Esophagus muscularis mucosa (tissue), 4 donors: Measurements from ENCODE around the gene HEATR5A. TPM values are rescaled to one million over a fixed set of nuclear protein-coding genes. Genes with fewer than 3 reads are reported as not detected.

ENCODE experiments used
- DNase-seq: peaks from one replicate; pipeline ENCODE4 v3.0.0-alpha.2; 2017; ENCODE audit errors: extremely low spot score
- H3K27ac ChIP-seq, 4 donors: fragments of 200-600 bp; sonication (generic); replicated peaks in 1 of 4; 1 replicate in 3 of 4; 2 replicates in 1 of 4; pipeline ENCODE4 v1.5.1; 2016 to 2019; ENCODE audit warnings: mild to moderate bottlenecking in 1 of 4
- H3K27me3 ChIP-seq, 4 donors: fragments of 200-600 bp; sonication (generic); one replicate each; pipeline versions ENCODE4 v1.5.1 to v1.6.0; 2016 to 2019
- H3K36me3 ChIP-seq, 4 donors: fragments of 200-600 bp; sonication (generic); one replicate each; pipeline ENCODE4 v1.5.1; 2016 to 2019
- H3K4me1 ChIP-seq, 4 donors: fragments of 200-600 bp; sonication (generic); one replicate each; pipeline ENCODE4 v1.5.1; 2016 to 2019
- H3K4me3 ChIP-seq, 4 donors: fragments of 200-600 bp; sonication (generic); 1 replicate in 2 of 4; 2 replicates in 2 of 4; pipeline ENCODE4 v1.5.1; 2016 to 2019; ENCODE audit warnings: mild to moderate bottlenecking in 4 of 4, moderate library complexity in 1 of 4
- H3K9me3 ChIP-seq, 4 donors: fragments of 200-600 bp; sonication (generic); 1 replicate in 3 of 4; 2 replicates in 1 of 4; pipeline ENCODE4 v1.5.1; 2016 to 2019
- CTCF ChIP-seq, 3 experiments: fragments of 200-600 bp in 2 of 3; fragments of 450-650 bp in 1 of 3; sonication (generic) in 2 of 3; IDR thresholded peaks; one replicate each; pipeline ENCODE4 v1.5.1; 2017 to 2019; ENCODE audit warnings: antibody characterized with exemption in 3 of 3, mild to moderate bottlenecking in 2 of 3, moderate library complexity in 1 of 3
- EP300 ChIP-seq: sonication (generic); formaldehyde crosslinking; IDR thresholded peaks from one replicate; pipeline ENCODE4 v1.6.1; 2017; ENCODE audit warnings: antibody characterized with exemption
- POLR2A ChIP-seq: fragments of 450-650 bp; IDR thresholded peaks from one replicate; pipeline ENCODE4 v1.6.1; 2017; ENCODE audit warnings: antibody characterized with exemption, moderate library complexity, mild to moderate bottlenecking, low read depth
- POLR2AphosphoS5 ChIP-seq, 2 donors: sonication (generic); formaldehyde crosslinking; IDR thresholded peaks; one replicate each; pipeline ENCODE4 v1.6.1; 2017; ENCODE audit warnings: antibody characterized with exemption in 2 of 2
- WGBS: methylation state at CpG from one replicate; pipeline ENCODE4 v1.1.5; 2018; 5-methylcytosine and 5-hydroxymethylcytosine counted together
- intact Hi-C: fragments of 100-400 bp; cut with DNase I; formaldehyde crosslinking; loops from one replicate; pipeline ENCODE4 v1.15.1; 2023
- total RNA-seq, 4 donors: library from RNA; depleted of rRNA; stranded (reverse); fragments of >200 nt; gene quantifications; one replicate each; pipeline versions ENCODE4 v1.1.0 to v1.2.1, GENCODE V29; 2016

HEATR5A gene
- total RNA-seq, 4 donors from 2014 or later: 24.1 to 38.2 (median 28.2) TPM

- peak overlapping the region; percentile 89 to 95 (median 90) for H3K27ac ChIP-seq
- no peaks in the 10 kb centered on the region for H3K27me3 ChIP-seq
- H3K9me3 ChIP-seq: no peaks in the 10 kb centered on the region
- intact Hi-C loops: no loop called here
- 11% methylated on average over 9 of the region's 9 CpGs for WGBS
- H3K36me3 ChIP-seq: no peaks in the 10 kb centered on the region
- DNase-seq: no peak
- peak overlapping the region; percentile 82 to 98 (median 91) for H3K4me3 ChIP-seq
- TF ChIP-seq POLR2AphosphoS5 (IDR thresholded peaks at IDR 0.05) (no peak), CTCF (IDR thresholded peaks at IDR 0.05) (no peak), EP300 (no peak), POLR2A (no peak)
- peaks cover 21 to 55% (median 45%) of the 10 kb centered on the region in 4 donors for H3K4me1 ChIP-seq
Observed at GRCh38 chr14:31419179-31419966, 977 bp downstream of the HEATR5A start.

DNA sequence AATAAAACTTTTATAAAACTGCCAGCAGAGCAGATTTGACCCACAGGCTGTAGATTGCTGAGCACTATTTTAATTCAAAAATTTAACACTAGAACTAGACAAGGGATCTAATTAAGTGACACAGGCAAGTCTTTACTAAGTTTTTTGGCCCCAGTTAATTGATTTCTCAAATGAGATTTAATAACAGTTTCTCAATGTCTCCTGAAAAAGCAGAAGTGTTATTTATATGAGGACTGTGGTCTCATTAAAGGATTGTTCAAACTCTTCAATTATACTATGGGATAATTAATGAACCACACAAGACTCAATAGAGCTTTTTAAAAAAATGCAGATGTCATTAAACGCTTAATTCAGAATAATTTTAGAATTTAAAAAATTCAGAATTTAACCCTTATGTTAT, 1.9 kb downstream of the HEATR5A start:
- TF ChIP-seq EP300: no peak
- no peak for TF ChIP-seq POLR2A
- no peak for TF ChIP-seq POLR2AphosphoS5 (IDR thresholded peaks at IDR 0.05)
- TF ChIP-seq CTCF (IDR thresholded peaks at IDR 0.05): no peak
- Histone ChIP-seq H3K27ac (peak overlapping the region in 3 of 4 donors; percentile 31 to 91 (median 89)), H3K36me3 (no peaks in the 10 kb centered on the region), H3K4me3 (no peak overlapping the region), H3K27me3 (no peaks in the 10 kb centered on the region), H3K4me1 (peaks cover 27 to 63% (median 52%) of the 10 kb centered on the region in 4 donors), H3K9me3 (no peaks in the 10 kb centered on the region)
- 48% methylated on average over 1 of the region's 1 CpG for WGBS
- intact Hi-C loops: no loop called here
- DNase-seq: no peak

DNA sequence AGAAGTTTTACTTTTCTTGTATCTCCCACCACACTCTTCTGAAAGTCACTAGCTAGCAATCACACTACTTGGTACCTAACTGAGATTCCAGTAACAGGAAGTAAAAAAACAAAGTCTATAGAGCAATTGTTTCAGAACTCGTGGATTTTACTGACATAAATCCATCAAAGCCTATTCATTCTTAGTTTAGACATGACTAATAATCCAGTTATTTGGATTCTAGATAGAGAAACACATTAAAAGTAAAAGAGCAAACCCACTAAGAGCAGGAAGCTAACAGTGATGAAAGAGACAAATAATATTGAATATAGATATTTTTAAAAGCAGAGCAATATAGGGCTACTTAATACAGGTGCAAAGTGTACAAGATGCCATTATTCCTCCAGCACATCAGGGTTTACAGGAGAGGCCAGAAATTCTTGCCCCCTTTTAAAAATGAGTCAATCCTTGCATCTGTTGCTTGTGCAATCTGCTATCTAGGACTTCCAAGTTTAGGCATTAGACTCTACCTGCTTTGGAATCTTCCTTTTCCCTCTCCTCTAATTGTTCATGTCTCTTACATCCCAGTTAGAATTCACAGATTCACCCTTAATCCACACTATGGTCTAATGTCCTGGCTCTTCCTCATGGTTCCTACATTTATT, 6.0 kb downstream of the HEATR5A start:
- TF ChIP-seq EP300: no peak
- no peak for TF ChIP-seq POLR2AphosphoS5 (IDR thresholded peaks at IDR 0.05)
- no peak for TF ChIP-seq POLR2A
- TF ChIP-seq CTCF (IDR thresholded peaks at IDR 0.05): no peak
- no peaks in the 10 kb centered on the region for H3K9me3 ChIP-seq
- H3K4me3 ChIP-seq: no peak overlapping the region
- H3K27me3 ChIP-seq: no peaks in the 10 kb centered on the region
- intact Hi-C loops: no loop called here
- H3K27ac ChIP-seq: no peak overlapping the region
- WGBS: 29% methylated on average over 1 of the region's 1 CpG
- no peak for DNase-seq
- no peaks in the 10 kb centered on the region for H3K36me3 ChIP-seq
- peaks cover 34 to 74% (median 66%) of the 10 kb centered on the region in 4 donors for H3K4me1 ChIP-seq

DNA sequence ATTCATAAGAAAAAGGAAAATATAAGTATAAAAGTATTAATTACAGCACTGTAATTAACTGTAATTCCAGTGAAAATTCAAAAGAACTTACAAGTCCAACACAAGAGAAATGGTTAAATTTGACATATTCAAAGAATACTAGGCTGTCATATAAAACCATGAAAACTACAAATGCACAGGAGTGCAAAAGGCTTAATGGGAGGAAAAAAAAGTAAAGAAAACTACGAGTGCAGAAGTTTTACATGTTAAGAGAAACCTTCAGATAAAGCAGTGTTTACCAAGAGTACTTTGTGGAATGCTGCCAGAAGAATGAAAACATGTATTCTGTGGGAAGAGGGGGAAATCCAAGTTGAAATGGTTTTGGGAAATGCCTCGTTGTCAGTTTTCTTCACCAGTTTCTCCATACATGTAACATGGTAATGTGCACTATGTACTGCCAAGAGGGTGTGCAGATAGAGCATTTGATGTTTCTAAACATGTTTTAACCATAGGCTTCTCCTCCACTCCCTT, 9.1 kb downstream of the HEATR5A start:
- no peaks in the 10 kb centered on the region for H3K36me3 ChIP-seq
- DNase-seq: no peak
- WGBS: 13% methylated on average over 2 of the region's 2 CpGs
- intact Hi-C loops: no loop called here
- no peak overlapping the region for H3K4me3 ChIP-seq
- no peaks in the 10 kb centered on the region for H3K9me3 ChIP-seq
- H3K27me3 ChIP-seq: no peaks in the 10 kb centered on the region
- peaks cover 20 to 49% (median 38%) of the 10 kb centered on the region in 4 donors for H3K4me1 ChIP-seq
- TF ChIP-seq POLR2A: no peak
- TF ChIP-seq POLR2AphosphoS5 (IDR thresholded peaks at IDR 0.05): no peak
- no peak for TF ChIP-seq CTCF (IDR thresholded peaks at IDR 0.05)
- TF ChIP-seq EP300: no peak
- H3K27ac ChIP-seq: no peak overlapping the region
